NT2/D1 (cell line): ENCODE measurements around the gene RBM12.
"Not testable (repeated sequence)": the region's sequence is repeated elsewhere in the genome, so short reads cannot be mapped to it uniquely, and the experiment has no call there.

Experiments
- DNase-seq: peaks from one replicate; pipeline ENCODE4 v3.0.0-alpha.2; 2011; ENCODE audit warnings: low read depth, low spot score
- H3K27me3 ChIP-seq: 2 replicates; pipeline ENCODE4 v1.6.0; 2011; ENCODE audit warnings: mild to moderate bottlenecking; ENCODE audit not compliant: insufficient read length, insufficient read depth
- H3K36me3 ChIP-seq: 2 replicates; pipeline ENCODE4 v1.6.1; 2011; ENCODE audit warnings: mild to moderate bottlenecking, low read length, mixed read lengths; ENCODE audit not compliant: insufficient read depth, insufficient read length
- H3K4me1 ChIP-seq: 2 replicates; pipeline ENCODE4 v1.5.1; 2011; ENCODE audit not compliant: insufficient read depth, insufficient read length
- H3K4me3 ChIP-seq: 2 replicates; pipeline ENCODE4 v1.5.1; 2011; ENCODE audit warnings: low read depth; ENCODE audit not compliant: insufficient read length
- H3K9ac ChIP-seq: 2 replicates; pipeline ENCODE4 v1.6.0; 2011; ENCODE audit warnings: low read depth; ENCODE audit not compliant: insufficient read length
- H3K9me3 ChIP-seq: 2 replicates; pipeline ENCODE4 v1.5.1; 2011; ENCODE audit warnings: mild to moderate bottlenecking, low read length; ENCODE audit not compliant: insufficient read depth
- SUZ12 ChIP-seq: IDR thresholded peaks from 2 replicates; pipeline ENCODE4 v1.6.1; 2011; ENCODE audit not compliant: insufficient read length, insufficient read depth; ENCODE audit errors: extremely low read depth
- YY1 ChIP-seq: IDR thresholded peaks from 2 replicates; pipeline ENCODE4 v1.6.1; 2011; ENCODE audit not compliant: insufficient read length, insufficient read depth
- ZNF274 ChIP-seq: IDR thresholded peaks from 2 replicates; pipeline ENCODE4 v1.6.1; 2011; ENCODE audit warnings: mild to moderate bottlenecking, low read depth, low read length

The RBM12 gene

GRCh38 chr20:35664466-35665206 lies at the start of gene RBM12, which contains the start of gene CPNE1:
Gene RBM12 (minus strand): TSS chr20:35664900. CDS start chr20:35655322, 9,578 bp downstream.
Gene CPNE1 (minus strand): TSS chr20:35664900. CDS start chr20:35632923, 31,977 bp downstream.
- no peaks in the 10 kb centered on the region for H3K27me3 ChIP-seq
- DNase-seq, result peak; percentile 94
- no peaks in the 10 kb centered on the region for H3K9me3 ChIP-seq
- peaks cover 17% of the 10 kb centered on the region for H3K36me3 ChIP-seq
- H3K9ac ChIP-seq, result peak within 1 kb of the TSS; percentile 100
- no peaks in the 10 kb centered on the region for H3K4me1 ChIP-seq
- no peak for TF ChIP-seq SUZ12
- no peak for TF ChIP-seq ZNF274
- peak; percentile 92 for TF ChIP-seq YY1
- H3K4me3 ChIP-seq, result peak within 1 kb of the TSS; percentile 93

DNA sequence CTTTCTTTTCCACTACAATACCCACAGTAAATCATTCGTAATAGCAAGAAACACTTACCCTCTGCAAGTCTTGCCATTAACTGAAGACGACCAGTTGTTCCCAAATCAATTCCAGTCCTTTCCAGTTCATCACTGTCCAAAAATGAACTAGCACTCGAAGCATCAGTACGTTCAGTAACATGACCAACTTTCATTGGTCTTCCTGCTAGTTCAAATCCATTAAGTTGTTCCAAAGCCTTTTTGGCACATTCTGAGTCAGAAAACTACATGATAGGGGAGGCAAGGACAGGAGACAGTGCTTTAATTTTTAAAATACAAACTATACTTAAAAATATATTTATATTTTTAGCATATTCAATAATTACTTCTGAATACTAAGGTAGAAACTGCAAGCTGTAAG lies 49.4 kb upstream of the RBM12 start:
- Histone ChIP-seq H3K36me3 (peaks cover 92% of the 10 kb centered on the region), H3K9me3 (no peaks in the 10 kb centered on the region), H3K4me3 (no peak overlapping the region), H3K27me3 (no peaks in the 10 kb centered on the region), H3K9ac (no peak overlapping the region), H3K4me1 (no peaks in the 10 kb centered on the region)
- DNase-seq, result no peak
- TF ChIP-seq ZNF274 (no peak), YY1 (no peak)

DNA sequence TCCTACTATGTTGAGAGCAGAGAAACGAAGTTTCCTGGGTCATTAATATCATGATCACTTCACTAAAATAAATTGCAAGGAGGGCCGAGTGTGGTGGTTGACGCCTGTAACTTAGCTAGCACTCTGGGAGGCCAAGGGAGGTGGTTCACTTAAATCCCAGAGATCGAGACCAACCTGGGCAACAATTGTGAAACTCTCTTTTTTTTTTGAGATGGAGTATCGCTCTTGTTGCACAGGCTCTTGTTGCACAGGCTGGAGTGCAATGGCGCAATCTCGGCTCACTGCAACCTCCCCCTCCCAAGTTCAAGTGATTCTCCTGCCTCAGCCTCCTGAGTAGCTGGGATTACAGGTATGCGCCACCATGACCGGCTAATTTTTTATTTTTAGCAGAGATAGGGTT lies 48.4 kb upstream of the RBM12 start:
- not testable (repeated sequence) for H3K4me3 ChIP-seq, DNase-seq

GRCh38 chr20:35711588-35712209 lies 47.0 kb upstream of the RBM12 start:
- no peaks in the 10 kb centered on the region for H3K9me3 ChIP-seq
- DNase-seq, result no peak
- H3K36me3 ChIP-seq, result peaks cover 93% of the 10 kb centered on the region
- no peak overlapping the region for H3K4me3 ChIP-seq
- TF ChIP-seq YY1, result no peak
- TF ChIP-seq ZNF274, result no peak
- TF ChIP-seq SUZ12, result no peak
- no peaks in the 10 kb centered on the region for H3K27me3 ChIP-seq
- no peak overlapping the region for H3K9ac ChIP-seq
- no peaks in the 10 kb centered on the region for H3K4me1 ChIP-seq

More for the DNA sequence above, 48.4 kb upstream of the RBM12 start:
- peaks cover 93% of the 10 kb centered on the region for H3K36me3 ChIP-seq
- H3K4me1 ChIP-seq, H3K9me3 ChIP-seq, H3K27me3 ChIP-seq, H3K9ac ChIP-seq: not testable (repeated sequence)

- no peak overlapping the region for H3K9ac ChIP-seq
Measured at GRCh38 chr20:35710884-35711587, 46.3 kb upstream of the RBM12 start.

GRCh38 chr20:35710039-35710438 lies 45.3 kb upstream of the RBM12 start:
- H3K27me3 ChIP-seq, result no peaks in the 10 kb centered on the region
- DNase-seq, result no peak
- H3K4me1 ChIP-seq, result no peaks in the 10 kb centered on the region
- peaks cover 93% of the 10 kb centered on the region for H3K36me3 ChIP-seq
- no peaks in the 10 kb centered on the region for H3K9me3 ChIP-seq
- no peak overlapping the region for H3K9ac ChIP-seq
- H3K4me3 ChIP-seq, result no peak overlapping the region
- TF ChIP-seq SUZ12 (no peak), YY1 (no peak), ZNF274 (no peak)

More at GRCh38 chr20:35710884-35711587, 46.3 kb upstream of the RBM12 start:
- Histone ChIP-seq H3K36me3 (peaks cover 93% of the 10 kb centered on the region), H3K27me3 (no peaks in the 10 kb centered on the region), H3K4me3 (no peak overlapping the region), H3K9me3 (no peaks in the 10 kb centered on the region), H3K4me1 (no peaks in the 10 kb centered on the region)
- TF ChIP-seq ZNF274, result no peak
- TF ChIP-seq SUZ12, result no peak
- TF ChIP-seq YY1, result no peak
- DNase-seq, result no peak

GRCh38 chr20:35709259-35709658 lies 44.6 kb upstream of the RBM12 start:
- DNase-seq, result no peak
- Histone ChIP-seq H3K36me3 (peaks cover 92% of the 10 kb centered on the region), H3K4me3 (no peak overlapping the region), H3K9me3 (no peaks in the 10 kb centered on the region), H3K27me3 (no peaks in the 10 kb centered on the region), H3K9ac (no peak overlapping the region), H3K4me1 (no peaks in the 10 kb centered on the region)
- TF ChIP-seq SUZ12, result no peak
- no peak for TF ChIP-seq YY1
- no peak for TF ChIP-seq ZNF274
